Nephron progenitor cell (in vitro differentiated cells): ENCODE measurements around the gene SLC44A1.

Source experiments
- DNase-seq: peaks from one replicate; pipeline ENCODE4 v3.0.0; 2021
- H3K27ac Mint-ChIP-seq: 2 replicates; pipeline ENCODE4 v1.8.0; 2021; ENCODE audit warnings: mild to moderate bottlenecking, moderate library complexity, mixed read lengths
- H3K27me3 Mint-ChIP-seq: 2 replicates; pipeline ENCODE4 v1.8.0; 2021; ENCODE audit warnings: mild to moderate bottlenecking, low read depth, mixed read lengths; ENCODE audit not compliant: poor library complexity
- H3K36me3 Mint-ChIP-seq: 2 replicates; pipeline ENCODE4 v1.8.0; 2021; ENCODE audit warnings: low read depth, mixed read lengths
- H3K4me1 Mint-ChIP-seq: 2 replicates; pipeline ENCODE4 v1.8.0; 2021; ENCODE audit warnings: mixed read lengths
- H3K4me3 Mint-ChIP-seq: 2 replicates; pipeline ENCODE4 v1.8.0; 2021; ENCODE audit warnings: mild to moderate bottlenecking, moderate library complexity, mixed read lengths
- H3K9me3 Mint-ChIP-seq: 2 replicates; pipeline ENCODE4 v1.8.0; 2021; ENCODE audit warnings: mild to moderate bottlenecking, moderate library complexity, mixed read lengths
- CTCF ChIP-seq: fragments of 200-600 bp; sonication (generic); IDR thresholded peaks from 2 replicates; pipeline ENCODE4 v1.5.0; 2021; ENCODE audit warnings: antibody characterized with exemption

SLC44A1 gene

GRCh38 chr9:105485131-105485530 lies 240.7 kb downstream of the SLC44A1 start:
- Mint-ChIP-seq H3K4me3 (no peak overlapping the region), H3K27me3 (peaks cover 4% of the 10 kb centered on the region), H3K36me3 (peaks cover 48% of the 10 kb centered on the region), H3K9me3 (peaks cover 14% of the 10 kb centered on the region), H3K27ac (no peak overlapping the region), H3K4me1 (no peaks in the 10 kb centered on the region)
- DNase-seq, result no peak
- no peak for TF ChIP-seq CTCF
